ENCODE results near the gene CMTM4.
A peak's percentile ranks its signal among the peaks of the same experiment; 100 is the strongest.
"Not testable (repeated sequence)": the region's sequence is repeated elsewhere in the genome, so short reads cannot be mapped to it uniquely, and the experiment has no call there.

The CMTM4 gene

GRCh38 chr16:66639091-66639885 is 57.3 kb downstream of the CMTM4 start:
- DNase-seq, result peak; percentile 71

- no peak for DNase-seq
Measured at GRCh38 chr16:66637806-66638205, 58.7 kb downstream of the CMTM4 start.

GRCh38 chr16:66636199-66636598 is 60.3 kb downstream of the CMTM4 start:
- no peak for DNase-seq

- no peak for DNase-seq
Measured at GRCh38 chr16:66635406-66635805, 61.1 kb downstream of the CMTM4 start.

- no peak for DNase-seq
Measured at GRCh38 chr16:66634527-66635196, 61.9 kb downstream of the CMTM4 start.

GRCh38 chr16:66631558-66631957 is 65.0 kb downstream of the CMTM4 start:
- not testable (repeated sequence) for DNase-seq

- not testable (repeated sequence) for DNase-seq
Measured at GRCh38 chr16:66630561-66631260, 65.8 kb downstream of the CMTM4 start.

- no peak for DNase-seq
Measured at GRCh38 chr16:66629856-66630255, 66.7 kb downstream of the CMTM4 start.

GRCh38 chr16:66627611-66628378 is 68.7 kb downstream of the CMTM4 start:
- not testable (repeated sequence) for DNase-seq

GRCh38 chr16:66623755-66624154 is 72.8 kb downstream of the CMTM4 start:
- no peak for DNase-seq

- no peak for DNase-seq
Measured at GRCh38 chr16:66622863-66623262, 73.7 kb downstream of the CMTM4 start.

GRCh38 chr16:66621973-66622372 is 74.6 kb downstream of the CMTM4 start:
- no peak for DNase-seq

- DNase-seq, result no peak
Measured at GRCh38 chr16:66620429-66620795, 76.1 kb downstream of the CMTM4 start.

- DNase-seq, result peak; percentile 34
Measured at GRCh38 chr16:66619534-66620428, 76.8 kb downstream of the CMTM4 start.

GRCh38 chr16:66618588-66619375 is 77.8 kb downstream of the CMTM4 start:
- peak; percentile 90 for DNase-seq

GRCh38 chr16:66617728-66618127 is 78.8 kb downstream of the CMTM4 start:
- no peak for DNase-seq

- no peak for DNase-seq
Measured at GRCh38 chr16:66617010-66617434, 79.5 kb downstream of the CMTM4 start.

- peak; percentile 12 for DNase-seq
Measured at GRCh38 chr16:66616592-66616991, 80.0 kb downstream of the CMTM4 start.

- no peak for DNase-seq
Measured at GRCh38 chr16:66616169-66616568, 80.4 kb downstream of the CMTM4 start.

GRCh38 chr16:66614161-66614802 is 82.3 kb downstream of the CMTM4 start:
- DNase-seq, result no peak

GRCh38 chr16:66612422-66612821 is 84.1 kb downstream of the CMTM4 start:
- DNase-seq, result no peak
